Heart left ventricle (tissue), 16 donors: ENCODE results near the gene CBX1. TPM values are rescaled to one million over a fixed set of nuclear protein-coding genes. Genes with fewer than 3 reads are reported as not detected.

ENCODE experiments used
- ATAC-seq, 4 donors: fragments of 200-7000 bp; cut with Tn5 transposase; one replicate each; pipeline ENCODE4 v1.9.1; 2020 to 2022; ENCODE audit warnings: moderate library complexity in 4 of 4, mild to moderate bottlenecking in 3 of 4, moderate number of reproducible peaks in 1 of 4
- DNase-seq, 5 donors: peaks; one replicate each; pipeline ENCODE4 v3.0.0-alpha.2; 2020
- H3K27ac ChIP-seq, 12 donors: fragments of 200-600 bp; sonication (generic) in 4 of 12; one replicate each; pipeline versions ENCODE4 v1.5.0 to v1.8.0; 2016 to 2022; ENCODE audit warnings: mild to moderate bottlenecking in 2 of 12
- H3K27me3 ChIP-seq, 9 donors: fragments of 200-600 bp; sonication (generic) in 2 of 9; one replicate each; pipeline versions ENCODE4 v1.5.1 to v1.8.0; 2016 to 2022; ENCODE audit warnings: mild to moderate bottlenecking in 3 of 9
- H3K36me3 ChIP-seq, 9 donors: fragments of 200-600 bp; sonication (generic) in 2 of 9; one replicate each; pipeline versions ENCODE4 v1.5.0 to v1.8.0; 2018 to 2022; ENCODE audit warnings: mild to moderate bottlenecking in 2 of 9
- H3K4me1 ChIP-seq, 12 donors: fragments of 200-600 bp; sonication (generic) in 4 of 12; one replicate each; pipeline versions ENCODE4 v1.5.0 to v1.8.0; 2016 to 2022; ENCODE audit warnings: mild to moderate bottlenecking in 3 of 12
- H3K4me3 ChIP-seq, 12 donors: fragments of 200-600 bp; sonication (generic) in 4 of 12; one replicate each; pipeline versions ENCODE4 v1.5.0 to v1.8.0; 2017 to 2022; ENCODE audit warnings: mild to moderate bottlenecking in 9 of 12, moderate library complexity in 4 of 12
- H3K9me3 ChIP-seq, 12 donors: fragments of 200-600 bp; sonication (generic) in 4 of 12; one replicate each; pipeline versions ENCODE4 v1.5.0 to v1.8.0; 2016 to 2022; ENCODE audit warnings: mild to moderate bottlenecking in 1 of 12
- POLR2A ChIP-seq, 2 donors: fragments of 450-650 bp; IDR thresholded peaks; one replicate each; pipeline ENCODE4 v1.6.1; 2017; ENCODE audit warnings: antibody characterized with exemption in 2 of 2, mild to moderate bottlenecking in 2 of 2, moderate library complexity in 2 of 2
- WGBS, 4 donors: extraction: QIAGEN DNeasy Blood & Tissue Kit in 2 of 4; methylation state at CpG; one replicate each; pipeline versions ENCODE4 v1.1.5 to v1.1.7; 2013 to 2018; 5-methylcytosine and 5-hydroxymethylcytosine counted together
- intact Hi-C, 10 donors: fragments of 100-400 bp; cut with DNase I; formaldehyde crosslinking; loops; one replicate each; pipeline versions ENCODE4 v1.11.1 to v1.14.2; 2022
- polyA plus RNA-seq, 2 donors: library from polyadenylated mRNA; stranded (reverse); fragments of 200-250 nt; gene quantifications; one replicate each; pipeline ENCODE4 v1.2.3, GENCODE V29; 2013
- total RNA-seq, 9 donors: library from RNA; depleted of rRNA in 2 of 9; stranded (reverse); fragments of >200 nt in 2 of 9; fragmentation: NEBNext Ultra II Directional in 3 of 9; extraction: Animal tissue kit (Norgen Biotek cat#: 25700) in 3 of 9; gene quantifications; one replicate each; pipeline versions ENCODE4 v1.1.0 to v1.2.4, GENCODE V29; 2016 to 2023
- TF ChIP-seq, protein P1 (sequence below), 12 donors: fragments of 200-600 bp; sonication (generic) in 4 of 12; IDR thresholded peaks; one replicate each; pipeline versions ENCODE4 v1.5.0 to v1.8.0; 2018 to 2022; ENCODE audit warnings: antibody characterized with exemption in 12 of 12, mild to moderate bottlenecking in 5 of 12
- donor health status: ischemic (EF 13 %, LVEDD 7.1; RV severe dilation, severe dysfunction).
- donor health status: healthy with polysubstance abuse.
- donor health status: DM: no; HTN: yes; CAD: no.
- donor health status: DM: no; HTN: no; CAD: no.
- donor health status: ischemic (EF 25% LVEDD 6.9; RV normal size, moderate dysfunction).
- donor health status: ischemic (EF 25% LVEDD 5.7; RV mildly dilated, moderate dysfunction).
- donor health status: healthy.
- donor health status: DM: yes; HTN: yes; CAD: no.
- donor health status: ischemic (EF 35%, LVEDD 5.7; RV mildly dilated, moderate dysfunction).
- donor health status: nonischemic (EF 11% LVEDD 7.7; RV severe dilation, severe dysfunction).
- donor health status: DM: yes; HTN: yes; CAD: no.
- donor health status: PGD.
- donor health status: ischemic (EF 29% LVEDD 5.4; RV normal size, mild dysfunction).
- donor health status: nonischemic (EF 23%, LVEDD 6.1; RV moderate dilation, normal function).

The CBX1 gene
- total and polyA plus RNA-seq, 11 donors, result 24.6 to 51.7 (median 37.9) TPM

DNA sequence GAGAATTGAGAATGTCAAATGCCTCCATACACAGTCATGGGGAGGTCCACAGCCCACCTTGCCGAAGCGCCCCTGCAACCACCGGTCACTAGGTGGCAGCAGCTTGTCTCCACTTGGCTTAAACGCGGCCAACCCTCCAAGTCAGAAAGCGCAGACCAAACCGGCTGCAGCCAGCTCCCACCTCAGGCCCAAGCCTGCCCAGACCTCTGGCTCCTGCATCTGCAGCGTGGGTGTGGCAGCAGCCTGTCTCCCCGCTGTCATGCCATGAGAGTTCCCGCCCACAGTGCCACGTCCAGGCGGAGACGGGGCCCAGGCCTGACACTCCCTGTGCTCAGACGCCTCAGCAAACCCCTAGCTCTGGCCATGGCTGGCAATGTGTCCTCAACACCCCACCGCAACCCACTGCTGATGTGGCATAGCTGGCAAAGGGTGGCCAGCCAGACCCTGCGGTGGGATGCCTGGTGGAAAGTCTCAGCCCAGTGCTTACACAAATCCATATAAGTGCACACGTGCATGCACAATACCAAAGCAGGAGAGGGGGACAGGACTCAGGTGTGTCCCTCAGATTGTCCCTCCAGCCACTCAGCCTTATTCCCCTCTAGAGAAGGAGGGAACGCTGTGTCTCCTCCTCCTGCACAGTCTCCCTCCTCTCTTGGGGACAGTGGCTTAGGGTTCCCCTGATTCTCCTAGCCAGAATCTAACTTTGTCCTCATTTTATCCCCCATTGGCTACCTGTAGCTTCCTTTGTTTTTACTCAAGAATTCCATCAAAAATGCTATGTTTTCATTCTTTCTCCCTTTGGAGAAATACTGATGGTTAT lies 74.6 kb downstream of the CBX1 start:
- ATAC-seq (peak; percentile 34 to 67 (median 48)), DNase-seq (peak; percentile 86 to 90 (median 89))
- Histone ChIP-seq H3K27me3 (peaks cover 0 to 20% (median 0%) of the 10 kb centered on the region in 9 donors), H3K9me3 (no peaks in the 10 kb centered on the region), H3K27ac (peak overlapping the region in 4 of 12 donors; percentile 3 to 81 (median 26)), H3K36me3 (peaks cover 0 to 3% (median 0%) of the 10 kb centered on the region in 9 donors), H3K4me1 (peaks cover 6 to 50% (median 42%) of the 10 kb centered on the region in 12 donors), H3K4me3 (no peak overlapping the region)
- intact Hi-C loops, result loop anchor here (1.0 to 10.0 kb wide), 7 partner anchors 22 to 591 kb away; partner anchors contain the start of genes HOXB8 (in 5 of the 10), HOXB7 (in 3 of the 10), NFE2L1 (in 2 of the 10) and CBX1 (in 1 of the 10)
- TF ChIP-seq, protein P1, sequence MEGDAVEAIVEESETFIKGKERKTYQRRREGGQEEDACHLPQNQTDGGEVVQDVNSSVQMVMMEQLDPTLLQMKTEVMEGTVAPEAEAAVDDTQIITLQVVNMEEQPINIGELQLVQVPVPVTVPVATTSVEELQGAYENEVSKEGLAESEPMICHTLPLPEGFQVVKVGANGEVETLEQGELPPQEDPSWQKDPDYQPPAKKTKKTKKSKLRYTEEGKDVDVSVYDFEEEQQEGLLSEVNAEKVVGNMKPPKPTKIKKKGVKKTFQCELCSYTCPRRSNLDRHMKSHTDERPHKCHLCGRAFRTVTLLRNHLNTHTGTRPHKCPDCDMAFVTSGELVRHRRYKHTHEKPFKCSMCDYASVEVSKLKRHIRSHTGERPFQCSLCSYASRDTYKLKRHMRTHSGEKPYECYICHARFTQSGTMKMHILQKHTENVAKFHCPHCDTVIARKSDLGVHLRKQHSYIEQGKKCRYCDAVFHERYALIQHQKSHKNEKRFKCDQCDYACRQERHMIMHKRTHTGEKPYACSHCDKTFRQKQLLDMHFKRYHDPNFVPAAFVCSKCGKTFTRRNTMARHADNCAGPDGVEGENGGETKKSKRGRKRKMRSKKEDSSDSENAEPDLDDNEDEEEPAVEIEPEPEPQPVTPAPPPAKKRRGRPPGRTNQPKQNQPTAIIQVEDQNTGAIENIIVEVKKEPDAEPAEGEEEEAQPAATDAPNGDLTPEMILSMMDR (IDR thresholded peaks at IDR 0.05), result peak; percentile 75 to 95 (median 87)
- no peak for TF ChIP-seq POLR2A (IDR thresholded peaks at IDR 0.05)
- 20 to 27% (median 23%) methylated on average over 10 to 18 of the region's 18 CpGs for WGBS, 4 donors

DNA sequence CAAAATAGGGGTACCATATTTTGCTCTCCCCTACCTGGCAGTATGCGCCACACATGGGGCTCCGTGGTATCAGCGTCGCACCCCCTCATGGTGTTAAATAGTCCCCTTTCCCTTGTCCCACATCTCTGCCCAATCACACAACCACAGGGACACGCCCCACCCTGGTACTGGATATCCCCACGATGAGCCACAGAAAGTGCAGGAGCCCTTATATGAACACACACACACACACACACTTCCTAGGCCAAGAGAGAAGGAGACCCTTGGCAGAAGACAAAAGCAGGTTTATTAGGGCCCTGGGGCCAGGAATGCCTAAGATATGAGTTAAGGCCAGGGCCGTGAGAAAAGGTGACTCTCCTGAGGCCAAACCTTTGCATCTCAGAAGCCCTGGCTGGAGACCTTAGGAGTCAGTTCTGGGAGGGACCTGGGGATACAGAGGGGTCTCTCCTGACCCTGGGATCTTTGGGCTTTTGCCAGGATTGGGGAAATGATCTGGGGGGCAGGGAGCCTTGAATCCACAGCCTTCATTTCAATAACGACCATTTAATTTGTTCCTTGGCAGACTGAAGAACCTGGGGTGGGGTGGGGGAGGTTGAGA lies 75.3 kb downstream of the CBX1 start:
- TF ChIP-seq POLR2A (IDR thresholded peaks at IDR 0.05), result no peak
- TF ChIP-seq, protein P1 (IDR thresholded peaks at IDR 0.05), result no peak
- WGBS, 4 donors, result 26 to 38% (median 31%) methylated on average over 8 of the region's 8 CpGs
- DNase-seq, result no peak

GRCh38 chr17:48025040-48025903 lies 76.0 kb downstream of the CBX1 start:
- Histone ChIP-seq H3K4me3 (peak overlapping the region; percentile 22 to 69 (median 53)), H3K27ac (peak overlapping the region; percentile 7 to 90 (median 80)), H3K27me3 (peaks cover 0 to 27% (median 0%) of the 10 kb centered on the region in 9 donors), H3K4me1 (peaks cover 6 to 43% (median 38%) of the 10 kb centered on the region in 12 donors), H3K36me3 (no peaks in the 10 kb centered on the region), H3K9me3 (no peaks in the 10 kb centered on the region)
- intact Hi-C loops, result loop anchor here in 9 of 10 donors (1.0 to 10.0 kb wide), 6 partner anchors 23 to 592 kb away; partner anchors contain the start of genes HOXB8 (in 5 of the 9), HOXB7 (in 3 of the 9), CBX1 (in 1 of the 9) and NFE2L1 (in 1 of the 9)
- DNase-seq (peak; percentile 97 to 99 (median 97)), ATAC-seq (peak; percentile 88 to 92 (median 89))
- 0 to 1% (median 1%) methylated on average over 48 to 56 of the region's 56 CpGs for WGBS, 4 donors
- TF ChIP-seq, protein P1 (IDR thresholded peaks at IDR 0.05), result peak; percentile 63 to 99 (median 76)
- peak in 1 of 2 donors; percentile 40 for TF ChIP-seq POLR2A (IDR thresholded peaks at IDR 0.05)

More for the DNA sequence above, 75.3 kb downstream of the CBX1 start:
- Histone ChIP-seq H3K27ac (peak overlapping the region in 11 of 12 donors; percentile 67 to 90 (median 76)), H3K27me3 (peaks cover 0 to 25% (median 0%) of the 10 kb centered on the region in 9 donors), H3K9me3 (no peaks in the 10 kb centered on the region), H3K4me3 (peak overlapping the region in 10 of 12 donors; percentile 33 to 69 (median 54)), H3K36me3 (no peaks in the 10 kb centered on the region), H3K4me1 (peaks cover 6 to 50% (median 42%) of the 10 kb centered on the region in 12 donors)
- no peak for ATAC-seq
- intact Hi-C loops, result loop anchor here (1.0 to 10.0 kb wide), 9 partner anchors 22 to 591 kb away; partner anchors contain the start of genes HOXB8 (in 5 of the 10), HOXB7 (in 3 of the 10), NFE2L1 (in 3 of the 10) and CBX1 (in 2 of the 10)
